Stimulated activated CD4-positive, alpha-beta T cell treated with anti-CD3 and anti-CD28 coated beads, Interleukin-4, amount 100 ng/mL, for 48 hours (primary cell): Measurements from ENCODE around the gene DYNLT4.

Source experiments
- DNase-seq, 2 donors: peaks; one replicate each; pipeline ENCODE4 v3.0.0-alpha.2; 2020; ENCODE audit warnings: low read depth in 2 of 2

DYNLT4 gene

DNA sequence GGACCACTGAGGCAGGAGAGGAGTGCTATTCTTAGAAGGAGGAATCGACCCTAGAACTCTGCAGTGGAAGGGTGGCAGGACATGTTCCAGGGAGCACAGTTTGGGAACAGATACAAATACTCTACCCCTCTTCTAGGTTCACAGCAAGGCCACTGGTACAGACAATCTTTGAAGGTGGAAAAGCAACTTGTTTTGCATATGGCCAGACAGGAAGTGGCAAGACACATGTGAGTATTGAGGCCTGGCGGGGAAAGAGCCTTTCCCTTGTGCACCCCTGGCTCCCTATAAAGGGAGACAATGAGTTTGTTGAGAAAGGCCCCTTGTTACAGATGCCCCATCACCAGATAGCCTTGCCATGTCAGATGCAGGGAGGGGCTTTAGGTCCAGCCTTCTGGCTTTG is 49.7 kb downstream of the DYNLT4 start:
- no peak for DNase-seq
